Measurements from ENCODE around the gene C17orf58.
"Not testable (repeated sequence)": the region's sequence is repeated elsewhere in the genome, so short reads cannot be mapped to it uniquely, and the experiment has no call there.

- TF ChIP-seq EZH2 (IDR thresholded peaks at IDR 0.05); POLR2AphosphoS5 (IDR thresholded peaks at IDR 0.05; ENCODE audit: borderline replicate concordance, low read depth, low read length): not testable (repeated sequence)
Observed at GRCh38 chr17:67996301-67997171, at the start of gene C17orf58.
